ENCODE measurements around the gene PHOSPHO2. TPM values are rescaled to one million over a fixed set of nuclear protein-coding genes. Genes with fewer than 3 reads are reported as not detected.

The PHOSPHO2 gene
- total and polyA plus RNA-seq, 9 of the 15 experiments (the other 6 are each of a cell fraction or from before 2014, with no cell fraction given): 7.8 to 19.1 (median 11.7) TPM

GRCh38 chr2:169664978-169665930, 29.0 kb upstream of the PHOSPHO2 start (continued):
- TF ChIP-seq ETS1 (conservative IDR thresholded peaks at IDR 0.05; ENCODE audit: control insufficient read depth, low read depth, low read length) (no peak), XRCC4 (IDR thresholded peaks at IDR 0.05; ENCODE audit: extremely low read depth, insufficient read depth, insufficient read length) (no peak), BRD9 (IDR thresholded peaks at IDR 0.05; ENCODE audit: low read depth, partially characterized antibody) (peak; percentile 23), ETV5 (CRISPR knock-in tag; IDR thresholded peaks at IDR 0.05; ENCODE audit: low read depth) (no peak), GATAD2B (IDR thresholded peaks at IDR 0.05; ENCODE audit: borderline replicate concordance) (0 out of 2 replicates have a peak, but pooled peaks have one; percentile 9), ZNF699 (CRISPR knock-in tag; IDR thresholded peaks at IDR 0.05; ENCODE audit: insufficient replicate concordance) (no peak), CHCHD3 (CRISPR knock-in tag; IDR thresholded peaks at IDR 0.05) (no peak), ZNF134 (CRISPR knock-in tag; conservative IDR thresholded peaks at IDR 0.05) (no peak), MYNN (IDR thresholded peaks at IDR 0.05) (peak; percentile 62; the same call in 1 of the 2 replicates), MYNN (CRISPR knock-in tag; IDR thresholded peaks at IDR 0.05) (no peak), ZNF639 (CRISPR knock-in tag; conservative IDR thresholded peaks at IDR 0.05 in 1 of 2, IDR thresholded peaks at IDR 0.05 in 1 of 2) (no peak), NR2C1 (IDR thresholded peaks at IDR 0.05) (no peak), NR2C1 (tag; IDR thresholded peaks at IDR 0.05) (no peak), HNRNPLL (IDR thresholded peaks at IDR 0.05; ENCODE audit: low read depth, low read length, poor library complexity, severe bottlenecking) (no peak), ZKSCAN8 (CRISPR knock-in tag; IDR thresholded peaks at IDR 0.05) (no peak), CSDE1 (IDR thresholded peaks at IDR 0.05) (no peak)
- TF ChIP-seq, protein P1, sequence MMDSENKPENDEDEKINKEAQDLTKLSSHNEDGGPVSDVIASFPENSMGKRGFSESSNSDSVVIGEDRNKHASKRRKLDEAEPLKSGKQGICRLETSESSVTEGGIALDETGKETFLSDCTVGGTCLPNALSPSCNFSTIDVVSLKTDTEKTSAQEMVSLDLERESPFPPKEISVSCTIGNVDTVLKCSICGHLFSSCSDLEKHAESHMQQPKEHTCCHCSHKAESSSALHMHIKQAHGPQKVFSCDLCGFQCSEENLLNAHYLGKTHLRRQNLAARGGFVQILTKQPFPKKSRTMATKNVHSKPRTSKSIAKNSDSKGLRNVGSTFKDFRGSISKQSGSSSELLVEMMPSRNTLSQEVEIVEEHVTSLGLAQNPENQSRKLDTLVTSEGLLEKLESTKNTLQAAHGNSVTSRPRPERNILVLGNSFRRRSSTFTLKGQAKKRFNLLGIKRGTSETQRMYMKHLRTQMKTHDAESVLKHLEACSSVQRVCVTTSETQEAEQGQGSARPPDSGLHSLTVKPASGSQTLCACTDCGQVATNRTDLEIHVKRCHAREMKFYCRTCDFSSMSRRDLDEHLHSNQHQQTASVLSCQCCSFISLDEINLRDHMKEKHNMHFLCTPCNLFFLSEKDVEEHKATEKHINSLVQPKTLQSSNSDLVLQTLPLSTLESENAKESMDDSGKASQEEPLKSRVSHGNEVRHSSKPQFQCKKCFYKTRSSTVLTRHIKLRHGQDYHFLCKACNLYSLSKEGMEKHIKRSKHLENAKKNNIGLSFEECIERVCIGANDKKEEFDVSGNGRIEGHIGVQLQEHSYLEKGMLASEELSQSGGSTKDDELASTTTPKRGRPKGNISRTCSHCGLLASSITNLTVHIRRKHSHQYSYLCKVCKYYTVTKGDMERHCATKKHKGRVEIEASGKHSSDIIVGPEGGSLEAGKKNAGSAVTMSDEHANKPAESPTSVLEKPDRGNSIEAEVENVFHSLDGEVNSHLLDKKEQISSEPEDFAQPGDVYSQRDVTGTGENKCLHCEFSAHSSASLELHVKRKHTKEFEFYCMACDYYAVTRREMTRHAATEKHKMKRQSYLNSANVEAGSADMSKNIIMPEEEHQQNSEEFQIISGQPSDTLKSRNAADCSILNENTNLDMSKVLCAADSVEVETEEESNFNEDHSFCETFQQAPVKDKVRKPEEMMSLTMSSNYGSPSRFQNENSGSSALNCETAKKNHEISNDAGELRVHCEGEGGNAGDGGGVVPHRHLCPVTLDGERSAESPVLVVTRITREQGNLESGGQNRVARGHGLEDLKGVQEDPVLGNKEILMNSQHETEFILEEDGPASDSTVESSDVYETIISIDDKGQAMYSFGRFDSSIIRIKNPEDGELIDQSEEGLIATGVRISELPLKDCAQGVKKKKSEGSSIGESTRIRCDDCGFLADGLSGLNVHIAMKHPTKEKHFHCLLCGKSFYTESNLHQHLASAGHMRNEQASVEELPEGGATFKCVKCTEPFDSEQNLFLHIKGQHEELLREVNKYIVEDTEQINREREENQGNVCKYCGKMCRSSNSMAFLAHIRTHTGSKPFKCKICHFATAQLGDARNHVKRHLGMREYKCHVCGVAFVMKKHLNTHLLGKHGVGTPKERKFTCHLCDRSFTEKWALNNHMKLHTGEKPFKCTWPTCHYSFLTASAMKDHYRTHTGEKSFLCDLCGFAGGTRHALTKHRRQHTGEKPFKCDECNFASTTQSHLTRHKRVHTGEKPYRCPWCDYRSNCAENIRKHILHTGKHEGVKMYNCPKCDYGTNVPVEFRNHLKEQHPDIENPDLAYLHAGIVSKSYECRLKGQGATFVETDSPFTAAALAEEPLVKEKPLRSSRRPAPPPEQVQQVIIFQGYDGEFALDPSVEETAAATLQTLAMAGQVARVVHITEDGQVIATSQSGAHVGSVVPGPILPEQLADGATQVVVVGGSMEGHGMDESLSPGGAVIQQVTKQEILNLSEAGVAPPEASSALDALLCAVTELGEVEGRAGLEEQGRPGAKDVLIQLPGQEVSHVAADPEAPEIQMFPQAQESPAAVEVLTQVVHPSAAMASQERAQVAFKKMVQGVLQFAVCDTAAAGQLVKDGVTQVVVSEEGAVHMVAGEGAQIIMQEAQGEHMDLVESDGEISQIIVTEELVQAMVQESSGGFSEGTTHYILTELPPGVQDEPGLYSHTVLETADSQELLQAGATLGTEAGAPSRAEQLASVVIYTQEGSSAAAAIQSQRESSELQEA (IDR thresholded peaks at IDR 0.05; ENCODE audit: low read depth): no peak
